ENCODE measurements around the gene SAFB2. TPM values are rescaled to one million over a fixed set of nuclear protein-coding genes. Genes with fewer than 3 reads are reported as not detected.

The SAFB2 gene
- total RNA-seq, 1 experiment from 2014 or later: 76.1 TPM

- peak overlapping the region; percentile 92 for H3K14ac ChIP-seq (ENCODE audit: insufficient read depth, low read length)
- H3K27me3 ChIP-seq (ENCODE audit: insufficient read depth, low read length): no peaks in the 10 kb centered on the region
- no CpG with 5 or more reads among the region's 50 CpGs for WGBS (ENCODE audit: extremely low coverage, insufficient read length, low lambda C conversion rate)
- no peak overlapping the region for H3K27ac ChIP-seq (ENCODE audit: insufficient read length, low read depth, low read length)
- peak overlapping the region; percentile 76 for H3K4me2 ChIP-seq (ENCODE audit: insufficient read depth, insufficient read length, low read length)
- Mint-ChIP-seq H3K4me3 (peak overlapping the region; percentile 100), H3K36me3 (ENCODE audit: insufficient read depth in 1 of 3, low read depth in 3 of 3) (peaks cover 49 to 78% (median 65%) of the 10 kb centered on the region in 3 experiments), H3K27me3 (ENCODE audit: low read depth) (peaks cover 4% of the 10 kb centered on the region; the same call in 1 of the 2 replicates), H3K4me1 (peaks cover 35 to 40% of the 10 kb centered on the region in 2 experiments), H3K9me3 (peaks cover 0 to 3% of the 10 kb centered on the region in 2 experiments; a peak in 3 of 5 replicates), H3K27ac (peak overlapping the region; percentile 100)
- H3K18ac ChIP-seq (ENCODE audit: insufficient read length, low read depth, low read length): peak overlapping the region; percentile 43
- no peak overlapping the region for H2AFZ ChIP-seq (ENCODE audit: low read length)
- H2BK15ac ChIP-seq (ENCODE audit: low read depth, low read length): no peak overlapping the region
- peak overlapping the region; percentile 35 for H2BK5ac ChIP-seq (ENCODE audit: insufficient read length, low read length)
- no peak overlapping the region for H2BK20ac ChIP-seq (ENCODE audit: low read depth, low read length, poor library complexity, severe bottlenecking)
- H3K4ac ChIP-seq (ENCODE audit: low read depth, low read length): no peak overlapping the region
- H4K91ac ChIP-seq (ENCODE audit: insufficient read length, low read depth, low read length): no peak overlapping the region
- no peaks in the 10 kb centered on the region for H4K20me1 ChIP-seq (ENCODE audit: control insufficient read depth, insufficient read depth, insufficient read length)
- H3K23me2 ChIP-seq (ENCODE audit: insufficient read length, low read depth, low read length, poor library complexity, severe bottlenecking): peaks cover 14% of the 10 kb centered on the region
- no peaks in the 10 kb centered on the region; the same call in 1 of the 2 replicates for H3K4me1 ChIP-seq (ENCODE audit: insufficient read depth, low read length)
- H3K56ac ChIP-seq (ENCODE audit: insufficient read length, low read depth, low read length): no peak overlapping the region
- H3K23ac ChIP-seq (ENCODE audit: insufficient read length, low read depth, low read length): no peak overlapping the region
- TF ChIP-seq, protein P1, sequence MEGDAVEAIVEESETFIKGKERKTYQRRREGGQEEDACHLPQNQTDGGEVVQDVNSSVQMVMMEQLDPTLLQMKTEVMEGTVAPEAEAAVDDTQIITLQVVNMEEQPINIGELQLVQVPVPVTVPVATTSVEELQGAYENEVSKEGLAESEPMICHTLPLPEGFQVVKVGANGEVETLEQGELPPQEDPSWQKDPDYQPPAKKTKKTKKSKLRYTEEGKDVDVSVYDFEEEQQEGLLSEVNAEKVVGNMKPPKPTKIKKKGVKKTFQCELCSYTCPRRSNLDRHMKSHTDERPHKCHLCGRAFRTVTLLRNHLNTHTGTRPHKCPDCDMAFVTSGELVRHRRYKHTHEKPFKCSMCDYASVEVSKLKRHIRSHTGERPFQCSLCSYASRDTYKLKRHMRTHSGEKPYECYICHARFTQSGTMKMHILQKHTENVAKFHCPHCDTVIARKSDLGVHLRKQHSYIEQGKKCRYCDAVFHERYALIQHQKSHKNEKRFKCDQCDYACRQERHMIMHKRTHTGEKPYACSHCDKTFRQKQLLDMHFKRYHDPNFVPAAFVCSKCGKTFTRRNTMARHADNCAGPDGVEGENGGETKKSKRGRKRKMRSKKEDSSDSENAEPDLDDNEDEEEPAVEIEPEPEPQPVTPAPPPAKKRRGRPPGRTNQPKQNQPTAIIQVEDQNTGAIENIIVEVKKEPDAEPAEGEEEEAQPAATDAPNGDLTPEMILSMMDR (conservative IDR thresholded peaks at IDR 0.05): no peak
- H3T11ph ChIP-seq (ENCODE audit: low read length): no peak overlapping the region
- H3K79me2 ChIP-seq (ENCODE audit: insufficient read depth, low read length): peaks cover 62% of the 10 kb centered on the region
- H3K9me3 ChIP-seq (ENCODE audit: control insufficient read depth, low read depth, low read length): no peaks in the 10 kb centered on the region
- no peak overlapping the region for H2BK12ac ChIP-seq (ENCODE audit: insufficient read length, low read depth, low read length)
- peaks cover 21% of the 10 kb centered on the region for H3K79me1 ChIP-seq (ENCODE audit: insufficient read depth, low read depth, low read length, poor library complexity, severe bottlenecking)
- H4K5ac ChIP-seq (ENCODE audit: insufficient read length, low read depth, low read length): no peak overlapping the region
- DNase-seq: no peak
- H2BK120ac ChIP-seq (ENCODE audit: low read depth, low read length, poor library complexity, severe bottlenecking): no peak overlapping the region
- no peak overlapping the region for H2AK5ac ChIP-seq (ENCODE audit: insufficient read length, low read length)
- H4K8ac ChIP-seq (replicated peaks; ENCODE audit: insufficient read length, low read depth, low read length): no peak overlapping the region
- H3K9ac ChIP-seq (ENCODE audit: extremely low read depth, insufficient read length, low read length): peak overlapping the region; percentile 92
These were observed 931 bp upstream of the SAFB2 start for GRCh38 chr19:5623397-5624017.
